Uterus (tissue), 2 donors: ENCODE results near the gene PAPSS2.

Source experiments
- CTCF ChIP-seq, 4 experiments: fragments of 200-600 bp in 2 of 4; fragments of 450-650 bp in 2 of 4; sonication (generic) in 2 of 4; IDR thresholded peaks; one replicate each; pipeline ENCODE4 v1.5.1; 2016 to 2019; ENCODE audit warnings: antibody characterized with exemption in 4 of 4, mild to moderate bottlenecking in 2 of 4, moderate library complexity in 1 of 4
- POLR2A ChIP-seq, 2 donors: fragments of 450-650 bp; IDR thresholded peaks; one replicate each; pipeline ENCODE4 v1.6.1; 2016; ENCODE audit warnings: antibody characterized with exemption in 2 of 2, mild to moderate bottlenecking in 1 of 2, moderate library complexity in 1 of 2

- TF ChIP-seq CTCF (IDR thresholded peaks at IDR 0.05) (no peak), POLR2A (IDR thresholded peaks at IDR 0.05) (no peak)
These were observed 101.5 kb downstream of the PAPSS2 start for GRCh38 chr10:87761153-87761552.
